Measurements from ENCODE around the gene RFX2.
"Not testable (repeated sequence)": the region's sequence is repeated elsewhere in the genome, so short reads cannot be mapped to it uniquely, and the experiment has no call there.

Gene RFX2

GRCh38 chr19:6014551-6015135, 95.7 kb downstream of the RFX2 start:
- Histone ChIP-seq H3K27ac (peak overlapping the region in 8 of 11 experiments; percentile 48 to 86 (median 74); a peak in 16 of 22 replicates), H3K4me2 (peak overlapping the region; percentile 12 to 94 (median 78); a peak in 19 of 22 replicates), H3K4me3 (peak overlapping the region in 1 of 10 experiments; percentile 3; a peak in 1 of 20 replicates), H4K20me1 (no peaks in the 10 kb centered on the region), H3K36me3 (no peaks in the 10 kb centered on the region), H3K4me1 (peaks cover 5 to 79% (median 66%) of the 10 kb centered on the region in 10 experiments), H3K9me3 (replicated peaks in 1 of 11) (no peaks in the 10 kb centered on the region), H3K27me3 (no peaks in the 10 kb centered on the region), H3K9ac (peak overlapping the region in 9 of 11 experiments; percentile 4 to 73 (median 62); a peak in 14 of 22 replicates)
- TF ChIP-seq Cebpa-rat (IDR thresholded peaks at IDR 0.05) = no peak

GRCh38 chr19:6012426-6013170, 97.7 kb downstream of the RFX2 start:
- Histone ChIP-seq H3K36me3 (no peaks in the 10 kb centered on the region), H3K9me3 (replicated peaks in 1 of 11) (no peaks in the 10 kb centered on the region), H3K9ac (peak overlapping the region in 4 of 11 experiments; percentile 62 to 73 (median 65); a peak in 2 of 22 replicates), H3K4me1 (peaks cover 3 to 59% (median 50%) of the 10 kb centered on the region in 10 experiments; a peak in 18 of 20 replicates), H3K27ac (peak overlapping the region in 6 of 11 experiments; percentile 69 to 86 (median 76); a peak in 12 of 22 replicates), H3K27me3 (no peaks in the 10 kb centered on the region), H3K4me2 (peak overlapping the region in 8 of 11 experiments; percentile 68 to 94 (median 84); a peak in 16 of 22 replicates), H3K4me3 (no peak overlapping the region), H4K20me1 (no peaks in the 10 kb centered on the region)
- no peak for TF ChIP-seq Cebpa-rat (IDR thresholded peaks at IDR 0.05)

DNA sequence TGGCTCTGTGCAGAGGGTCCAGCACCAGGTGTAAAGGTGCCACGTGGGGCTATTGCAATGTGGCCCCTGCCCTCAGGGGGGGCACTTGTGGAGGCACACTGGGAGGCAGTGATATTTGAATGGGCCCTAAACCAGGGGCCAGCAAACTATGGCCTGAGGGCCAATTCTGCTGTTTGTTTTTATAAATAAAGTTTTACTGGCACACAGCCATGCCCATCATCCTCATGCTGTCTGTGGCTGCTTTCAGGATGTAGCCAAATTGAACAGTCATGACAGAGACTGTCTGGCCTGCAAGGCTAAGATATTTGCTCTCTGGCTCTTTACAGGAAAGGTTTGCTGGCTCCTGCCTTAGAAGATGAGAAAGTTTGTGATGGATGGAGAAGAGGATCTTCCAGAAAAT, 98.5 kb downstream of the RFX2 start:
- Histone ChIP-seq H3K36me3 (no peaks in the 10 kb centered on the region), H3K27ac (peak overlapping the region in 6 of 11 experiments; percentile 38 to 86 (median 73); a peak in 9 of 22 replicates), H4K20me1 (no peaks in the 10 kb centered on the region), H3K4me1 (peaks cover 3 to 54% (median 48%) of the 10 kb centered on the region in 10 experiments; a peak in 18 of 20 replicates), H3K27me3 (no peaks in the 10 kb centered on the region), H3K4me2 (peak overlapping the region in 7 of 11 experiments; percentile 3 to 94 (median 74); a peak in 10 of 22 replicates), H3K9ac (peak overlapping the region in 3 of 11 experiments; percentile 24 to 73 (median 30); a peak in 1 of 22 replicates), H3K4me3 (no peak overlapping the region), H3K9me3 (replicated peaks in 1 of 11) (no peaks in the 10 kb centered on the region)
- no peak for TF ChIP-seq Cebpa-rat (IDR thresholded peaks at IDR 0.05)

DNA sequence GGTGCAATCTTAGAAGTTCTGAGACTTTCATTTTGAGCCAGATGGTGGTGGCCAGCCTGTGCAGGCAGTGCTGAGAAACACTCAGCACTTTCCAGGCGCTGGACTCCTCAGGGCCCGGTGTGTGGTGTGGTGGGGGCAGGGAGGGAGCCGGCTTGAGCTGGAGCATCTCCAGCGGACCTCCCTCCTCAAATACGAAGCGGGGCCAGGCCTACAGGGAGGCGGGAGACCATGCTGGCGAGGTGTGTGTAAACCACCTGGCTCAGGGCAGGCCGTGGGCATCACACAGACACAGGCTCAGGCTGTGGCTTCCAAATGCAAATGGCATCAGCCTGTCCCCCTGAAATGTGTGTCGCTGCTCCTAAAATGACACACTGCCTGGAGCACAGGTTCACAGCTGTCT, 99.1 kb downstream of the RFX2 start:
- Histone ChIP-seq H3K4me3 (no peak overlapping the region), H3K4me2 (peak overlapping the region in 1 of 11 experiments; percentile 86; a peak in 1 of 22 replicates), H3K27me3 (no peaks in the 10 kb centered on the region), H3K9me3 (replicated peaks in 1 of 11) (no peaks in the 10 kb centered on the region), H3K36me3 (no peaks in the 10 kb centered on the region), H4K20me1 (no peaks in the 10 kb centered on the region), H3K27ac (peak overlapping the region in 3 of 11 experiments; percentile 18 to 86 (median 69); a peak in 3 of 22 replicates), H3K9ac (no peak overlapping the region), H3K4me1 (peaks cover 3 to 51% (median 47%) of the 10 kb centered on the region in 10 experiments; a peak in 18 of 20 replicates)
- TF ChIP-seq Cebpa-rat (IDR thresholded peaks at IDR 0.05) = no peak

GRCh38 chr19:6010107-6010506, 100.2 kb downstream of the RFX2 start:
- Histone ChIP-seq H3K9ac (no peak overlapping the region), H3K4me2 (no peak overlapping the region), H3K9me3 (replicated peaks in 1 of 11) (no peaks in the 10 kb centered on the region), H3K4me1 (peaks cover 3 to 49% (median 44%) of the 10 kb centered on the region in 10 experiments; a peak in 18 of 20 replicates), H3K27me3 (no peaks in the 10 kb centered on the region), H3K36me3 (no peaks in the 10 kb centered on the region), H3K27ac (0 out of 22 replicates have a peak overlapping the region, but pooled peaks of 1 of the 11 experiments have one; percentile 12), H3K4me3 (no peak overlapping the region), H4K20me1 (no peaks in the 10 kb centered on the region)
- no peak for TF ChIP-seq Cebpa-rat (IDR thresholded peaks at IDR 0.05)

GRCh38 chr19:6007866-6008265, 102.4 kb downstream of the RFX2 start:
- Histone ChIP-seq H3K4me3 (no peak overlapping the region), H3K4me2 (no peak overlapping the region), H3K4me1 (peaks cover 0 to 36% (median 26%) of the 10 kb centered on the region in 10 experiments; a peak in 16 of 20 replicates), H3K27ac (no peak overlapping the region), H3K9ac (no peak overlapping the region), H3K9me3 (replicated peaks in 1 of 11) (peaks cover 0 to 4% (median under 1%) of the 10 kb centered on the region in 11 experiments; a peak in 7 of 22 replicates), H3K36me3 (0 out of 22 replicates have a peak, but pooled peaks cover 0 to under 1% (median 0%) of the 10 kb centered on the region in 11 experiments), H4K20me1 (no peaks in the 10 kb centered on the region), H3K27me3 (no peaks in the 10 kb centered on the region)
- TF ChIP-seq Cebpa-rat (IDR thresholded peaks at IDR 0.05) = no peak

GRCh38 chr19:6006896-6007295, 103.4 kb downstream of the RFX2 start:
- Histone ChIP-seq H3K4me3 (no peak overlapping the region), H4K20me1 (no peaks in the 10 kb centered on the region), H3K4me2 (no peak overlapping the region), H3K9ac (0 out of 22 replicates have a peak overlapping the region, but pooled peaks of 1 of the 11 experiments have one; percentile 33), H3K27me3 (no peaks in the 10 kb centered on the region), H3K4me1 (peaks cover 0 to 26% (median 18%) of the 10 kb centered on the region in 10 experiments; a peak in 15 of 20 replicates), H3K36me3 (peaks cover 0 to 8% (median 0%) of the 10 kb centered on the region in 11 experiments; a peak in 5 of 22 replicates), H3K27ac (0 out of 22 replicates have a peak overlapping the region, but pooled peaks of 1 of the 11 experiments have one; percentile 4), H3K9me3 (replicated peaks in 1 of 11) (peaks cover 1 to 14% (median 10%) of the 10 kb centered on the region in 11 experiments; a peak in 19 of 22 replicates)
- TF ChIP-seq Cebpa-rat (IDR thresholded peaks at IDR 0.05) = no peak

DNA sequence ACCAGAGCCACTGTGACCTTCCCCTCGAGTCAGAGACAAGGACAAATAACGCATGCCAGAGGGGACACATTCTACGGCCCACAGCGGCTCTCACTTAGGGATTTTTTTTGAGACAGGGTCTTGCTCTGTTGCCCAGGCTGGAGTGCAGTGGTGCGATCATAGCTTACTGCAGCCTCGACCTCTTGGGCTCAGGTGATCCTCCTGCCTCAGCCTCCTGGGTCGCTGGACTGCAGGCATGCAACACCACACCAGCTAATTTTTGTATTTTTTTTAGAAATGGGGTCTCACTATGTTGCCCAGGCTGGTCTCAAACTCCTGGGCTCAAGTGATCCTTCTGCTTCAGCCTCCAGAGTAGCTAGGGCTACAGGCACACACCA, 104.2 kb downstream of the RFX2 start:
- Histone ChIP-seq H3K9me3 (replicated peaks in 1 of 11) (peaks cover 8 to 23% (median 18%) of the 10 kb centered on the region in 11 experiments), H3K4me1 (peaks cover 0 to 19% (median 10%) of the 10 kb centered on the region in 10 experiments; a peak in 15 of 20 replicates), H3K4me2 (0 out of 22 replicates have a peak overlapping the region, but pooled peaks of 2 of the 11 experiments have one; percentile 37 to 59), H3K36me3 (peaks cover 0 to 16% (median 4%) of the 10 kb centered on the region in 11 experiments; a peak in 9 of 22 replicates), H3K27ac (peak overlapping the region in 2 of 11 experiments; percentile 20 to 36; a peak in 1 of 22 replicates)
- not testable (repeated sequence) for H3K4me3 ChIP-seq, H4K20me1 ChIP-seq, H3K27me3 ChIP-seq, H3K9ac ChIP-seq
